HFF-Myc (cell line): Measurements from ENCODE around the gene GMDS.

Source experiments
- DNase-seq: peaks from one replicate; pipeline ENCODE4 v3.0.0-alpha.2; 2011; ENCODE audit warnings: low read depth; ENCODE audit errors: extremely low read depth
- H3K4me3 ChIP-seq: replicated peaks from 2 replicates; pipeline ENCODE4 v1.5.1; 2011; ENCODE audit warnings: low read depth, mild to moderate bottlenecking, control low read depth, low read length
- CTCF ChIP-seq: IDR thresholded peaks from 2 replicates; pipeline ENCODE4 v1.5.1; 2012; ENCODE audit warnings: mild to moderate bottlenecking, low read depth, low read length, control low read depth; ENCODE audit errors: missing control alignments

Gene GMDS

GRCh38 chr6:1957746-1958145, 287.7 kb downstream of the GMDS start:
- no peak for TF ChIP-seq CTCF
- no peak overlapping the region for H3K4me3 ChIP-seq
- no peak for DNase-seq

- TF ChIP-seq CTCF = no peak
- DNase-seq = peak; percentile 78
- H3K4me3 ChIP-seq = no peak overlapping the region
Observed at GRCh38 chr6:1952740-1953360, 292.6 kb downstream of the GMDS start.

- TF ChIP-seq CTCF = no peak
- DNase-seq = no peak
Observed at GRCh38 chr6:1950631-1951030, 294.8 kb downstream of the GMDS start.

GRCh38 chr6:1949538-1949937, 295.9 kb downstream of the GMDS start:
- no peak overlapping the region for H3K4me3 ChIP-seq
- no peak for DNase-seq
- TF ChIP-seq CTCF = no peak

More at GRCh38 chr6:1950631-1951030, 294.8 kb downstream of the GMDS start:
- no peak overlapping the region for H3K4me3 ChIP-seq

- H3K4me3 ChIP-seq = no peak overlapping the region
- no peak for DNase-seq
- no peak for TF ChIP-seq CTCF
Observed at GRCh38 chr6:1947922-1948321, 297.5 kb downstream of the GMDS start.

GRCh38 chr6:1946583-1946982, 298.8 kb downstream of the GMDS start:
- no peak for DNase-seq
- no peak for TF ChIP-seq CTCF
- H3K4me3 ChIP-seq = no peak overlapping the region

GRCh38 chr6:1945235-1945832, 300.1 kb downstream of the GMDS start:
- DNase-seq = no peak
- H3K4me3 ChIP-seq = no peak overlapping the region
- no peak for TF ChIP-seq CTCF
